ENCODE results near the gene ALKBH2.

- TF ChIP-seq CTCF (IDR thresholded peaks at IDR 0.05) (no peak), POLR2A (IDR thresholded peaks at IDR 0.05; ENCODE audit: low read depth) (no peak), EP300 (IDR thresholded peaks at IDR 0.05) (no peak), POLR2AphosphoS5 (IDR thresholded peaks at IDR 0.05) (no peak)
Measured at GRCh38 chr12:109053382-109054123, 39.7 kb downstream of the ALKBH2 start.
